ENCODE results near the gene ST14. TPM values are rescaled to one million over a fixed set of nuclear protein-coding genes. Genes with fewer than 3 reads are reported as not detected.

Gene ST14
- total RNA-seq, 2 donors from 2014 or later = 537 to 604 TPM

GRCh38 chr11:130181295-130182272 lies 22.0 kb downstream of the ST14 start:
- no peaks in the 10 kb centered on the region for H3K27me3 ChIP-seq
- no peaks in the 10 kb centered on the region for H3K9me3 ChIP-seq
- no peaks in the 10 kb centered on the region for H3K36me3 ChIP-seq
- intact Hi-C loops (cut with DNase I) = no loop called here
- peaks cover 24% of the 10 kb centered on the region for H3K4me1 ChIP-seq
- TF ChIP-seq CTCF (IDR thresholded peaks at IDR 0.05) = no peak
- H3K27ac ChIP-seq = peak overlapping the region; percentile 94
- H3K9ac ChIP-seq (ENCODE audit: low read depth in 2 of 2, low read length in 2 of 2) = peak overlapping the region; percentile 63 to 89
- peak; percentile 87 for DNase-seq
- peak overlapping the region; percentile 9 for H3K4me3 ChIP-seq

GRCh38 chr11:130183878-130184610 lies 24.5 kb downstream of the ST14 start:
- no peaks in the 10 kb centered on the region for H3K9me3 ChIP-seq
- no peaks in the 10 kb centered on the region for H3K36me3 ChIP-seq
- peaks cover 16% of the 10 kb centered on the region for H3K4me1 ChIP-seq
- H3K4me3 ChIP-seq = no peak overlapping the region
- H3K9ac ChIP-seq (ENCODE audit: low read depth in 2 of 2, low read length in 2 of 2) = peak overlapping the region in 1 of 2 donors; percentile 28
- no peaks in the 10 kb centered on the region for H3K27me3 ChIP-seq
- no peak for DNase-seq
- no peak for TF ChIP-seq CTCF (IDR thresholded peaks at IDR 0.05)
- H3K27ac ChIP-seq = no peak overlapping the region
- intact Hi-C loops (cut with DNase I) = no loop called here

GRCh38 chr11:130187096-130187495 lies 27.5 kb downstream of the ST14 start:
- TF ChIP-seq CTCF (IDR thresholded peaks at IDR 0.05) = no peak
- H3K4me1 ChIP-seq = peaks cover 18% of the 10 kb centered on the region

GRCh38 chr11:130188047-130188446 lies 28.5 kb downstream of the ST14 start:
- TF ChIP-seq CTCF (IDR thresholded peaks at IDR 0.05) = no peak
- no peak for DNase-seq
- no peak overlapping the region for H3K4me3 ChIP-seq
- no peaks in the 10 kb centered on the region for H3K36me3 ChIP-seq
- peak overlapping the region in 1 of 2 donors; percentile 88 for H3K9ac ChIP-seq (ENCODE audit: low read depth in 2 of 2, low read length in 2 of 2)
- peaks cover 12% of the 10 kb centered on the region for H3K4me1 ChIP-seq
- H3K27ac ChIP-seq = peak overlapping the region; percentile 94
- no peaks in the 10 kb centered on the region for H3K27me3 ChIP-seq
- no peaks in the 10 kb centered on the region for H3K9me3 ChIP-seq
- intact Hi-C loops (cut with DNase I) = no loop called here

More at GRCh38 chr11:130187096-130187495, 27.5 kb downstream of the ST14 start:
- Histone ChIP-seq H3K9ac (ENCODE audit: low read depth in 2 of 2, low read length in 2 of 2) (peak overlapping the region in 1 of 2 donors; percentile 88), H3K27ac (peak overlapping the region; percentile 94), H3K4me3 (no peak overlapping the region), H3K9me3 (no peaks in the 10 kb centered on the region), H3K27me3 (no peaks in the 10 kb centered on the region), H3K36me3 (no peaks in the 10 kb centered on the region)
- no peak for DNase-seq
- intact Hi-C loops (cut with DNase I) = no loop called here

- DNase-seq = no peak
- TF ChIP-seq CTCF (IDR thresholded peaks at IDR 0.05) = no peak
- Histone ChIP-seq H3K9me3 (no peaks in the 10 kb centered on the region), H3K9ac (ENCODE audit: low read depth in 2 of 2, low read length in 2 of 2) (peak overlapping the region; percentile 28 to 88), H3K27ac (peak overlapping the region; percentile 94), H3K4me3 (no peak overlapping the region), H3K27me3 (no peaks in the 10 kb centered on the region), H3K36me3 (no peaks in the 10 kb centered on the region), H3K4me1 (peaks cover 12% of the 10 kb centered on the region)
- intact Hi-C loops (cut with DNase I) = no loop called here
Measured at GRCh38 chr11:130188585-130189347, 29.2 kb downstream of the ST14 start.

Measured in colonic mucosa (tissue), 4 donors.